Activated T-helper 9 cell treated with anti-CD3 and anti-CD28 coated beads, Interleukin-2, amount 50 U/mL, for 16 hours (primary cell): Measurements from ENCODE around the gene PCBP1.
"Not testable (repeated sequence)": the region's sequence is repeated elsewhere in the genome, so short reads cannot be mapped to it uniquely, and the experiment has no call there.

Experiments
- DNase-seq: peaks from one replicate; pipeline ENCODE4 v3.0.0-alpha.2; 2020; ENCODE audit warnings: low read depth

Gene PCBP1

DNA sequence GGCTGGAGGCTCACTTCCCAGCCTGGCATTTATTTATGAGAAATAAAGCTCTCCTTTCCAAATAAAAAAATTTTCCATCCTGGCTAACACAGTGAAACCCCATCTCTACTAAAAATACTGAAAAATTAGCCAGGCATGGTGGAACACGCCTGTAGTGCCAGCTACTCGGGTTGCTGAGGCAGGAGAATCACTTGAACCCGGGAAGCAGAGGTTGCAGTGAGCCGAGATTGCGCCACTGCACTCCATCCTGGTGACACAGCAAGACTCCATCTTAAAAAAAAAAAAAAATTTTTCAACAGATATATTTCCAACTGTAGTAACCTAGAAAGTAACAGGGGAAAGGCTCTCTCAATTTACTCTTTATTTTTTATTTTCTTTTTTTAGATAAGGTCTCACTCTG lies 6.1 kb upstream of the PCBP1 start:
- no peak for DNase-seq

GRCh38 chr2:70083344-70084156 lies 3.7 kb upstream of the PCBP1 start:
- DNase-seq: peak; percentile 39

GRCh38 chr2:70084973-70085710 lies 2.1 kb upstream of the PCBP1 start:
- peak; percentile 53 for DNase-seq

- DNase-seq: no peak
These were observed 1.5 kb upstream of the PCBP1 start for GRCh38 chr2:70085711-70086277.

- DNase-seq: peak; percentile 46
These were observed 919 bp upstream of the PCBP1 start for GRCh38 chr2:70086278-70086837.

GRCh38 chr2:70087702-70088597 lies 673 bp downstream of the PCBP1 start:
- DNase-seq: peak; percentile 37

DNA sequence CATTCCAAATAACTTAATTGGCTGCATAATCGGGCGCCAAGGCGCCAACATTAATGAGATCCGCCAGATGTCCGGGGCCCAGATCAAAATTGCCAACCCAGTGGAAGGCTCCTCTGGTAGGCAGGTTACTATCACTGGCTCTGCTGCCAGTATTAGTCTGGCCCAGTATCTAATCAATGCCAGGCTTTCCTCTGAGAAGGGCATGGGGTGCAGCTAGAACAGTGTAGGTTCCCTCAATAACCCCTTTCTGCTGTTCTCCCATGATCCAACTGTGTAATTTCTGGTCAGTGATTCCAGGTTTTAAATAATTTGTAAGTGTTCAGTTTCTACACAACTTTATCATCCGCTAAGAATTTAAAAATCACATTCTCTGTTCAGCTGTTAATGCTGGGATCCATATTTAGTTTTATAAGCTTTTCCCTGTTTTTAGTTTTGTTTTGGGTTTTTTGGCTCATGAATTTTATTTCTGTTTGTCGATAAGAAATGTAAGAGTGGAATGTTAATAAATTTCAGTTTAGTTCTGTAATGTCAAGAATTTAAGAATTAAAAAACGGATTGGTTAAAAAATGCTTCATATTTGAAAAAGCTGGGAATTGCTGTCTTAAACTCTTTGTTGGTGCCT lies 1.4 kb downstream of the PCBP1 start:
- DNase-seq: no peak

DNA sequence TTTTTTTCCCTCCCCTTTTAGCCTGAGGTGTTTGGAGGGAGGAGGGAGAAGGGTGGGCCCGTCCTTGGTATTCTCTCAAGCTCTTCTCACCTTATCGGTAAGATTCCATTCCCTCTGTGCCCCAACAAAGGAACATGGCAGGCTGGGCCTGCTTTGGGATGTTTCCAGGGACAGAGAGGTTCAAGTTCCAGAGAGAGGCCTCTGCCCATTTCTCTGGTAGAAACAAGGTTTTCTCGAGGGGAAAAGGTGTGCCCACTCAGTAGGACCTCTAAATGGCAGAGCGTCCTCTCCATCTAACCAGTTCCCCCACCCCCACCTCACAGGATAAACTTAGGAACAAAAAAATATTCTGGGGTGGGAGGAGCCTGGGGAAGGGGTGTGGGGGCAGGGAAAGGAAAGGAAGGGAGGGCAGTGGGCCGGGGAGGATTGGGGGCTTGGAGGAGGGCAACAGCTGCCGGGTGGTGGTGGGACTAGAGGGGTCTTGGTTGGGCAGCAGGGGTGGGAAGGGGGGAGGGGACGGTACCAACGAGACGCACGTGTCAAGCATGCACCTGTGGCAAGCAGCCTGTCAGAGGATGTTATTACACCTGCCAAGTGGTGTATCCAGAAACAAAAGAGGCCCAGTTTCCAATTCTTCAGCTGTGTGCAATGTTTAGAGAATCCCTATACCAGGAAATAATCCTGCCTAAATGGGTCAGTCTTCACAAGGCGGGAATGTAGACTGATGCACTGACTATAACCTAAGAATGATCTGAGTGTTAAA lies 2.1 kb downstream of the PCBP1 start:
- DNase-seq: no peak

- no peak for DNase-seq
These were observed 2.8 kb downstream of the PCBP1 start for GRCh38 chr2:70089983-70090525.

DNA sequence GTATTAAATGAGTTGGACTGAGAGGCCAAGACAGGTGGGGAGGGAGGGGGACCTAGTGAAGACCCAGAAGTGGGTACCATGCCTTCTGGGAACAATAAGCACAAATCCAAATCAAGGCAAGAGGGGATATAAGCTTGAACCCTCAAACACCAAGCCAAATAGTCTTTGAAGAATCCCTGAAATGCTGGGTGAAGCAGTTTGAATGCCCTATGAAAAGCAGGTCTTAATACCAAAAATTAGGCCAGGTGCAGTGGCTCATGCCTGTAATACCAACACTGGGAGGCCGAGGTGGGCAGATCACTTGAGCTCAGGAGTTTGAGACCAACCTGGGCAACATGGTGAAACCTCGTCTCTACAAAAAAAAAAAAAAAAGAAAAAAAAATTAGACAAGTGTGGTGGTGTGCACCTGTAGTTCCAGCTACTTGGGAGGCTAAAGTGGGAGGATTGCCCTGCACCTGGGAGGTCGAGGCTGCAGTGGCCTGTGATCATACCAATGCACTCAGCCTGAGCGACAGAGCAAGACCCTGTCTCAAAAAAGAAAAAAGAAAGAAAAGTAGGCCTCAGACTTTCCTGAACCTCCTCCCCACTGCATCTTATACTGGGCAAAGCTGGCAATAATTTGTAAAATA lies 3.5 kb downstream of the PCBP1 start:
- DNase-seq: no peak

DNA sequence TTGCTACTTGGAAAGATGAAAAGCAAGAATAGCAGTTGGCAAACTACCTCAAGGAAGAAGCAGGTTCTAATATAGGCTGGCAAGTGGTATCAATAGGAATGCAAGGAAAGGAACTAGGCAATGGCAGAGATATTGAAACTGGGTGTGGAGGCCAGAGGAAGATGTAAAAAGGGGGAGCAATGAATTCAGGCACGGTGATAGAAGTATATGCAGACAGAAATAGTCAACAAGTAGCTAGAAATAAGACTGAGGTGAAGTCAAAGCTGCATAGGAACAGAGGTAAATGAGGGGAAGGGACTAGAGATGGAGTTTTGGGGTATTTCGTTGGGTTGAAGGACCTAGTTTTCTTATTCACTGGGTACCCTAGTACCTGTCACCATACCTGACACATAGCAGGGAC lies 4.1 kb downstream of the PCBP1 start:
- no peak for DNase-seq

GRCh38 chr2:70091816-70092215 lies 4.5 kb downstream of the PCBP1 start:
- no peak for DNase-seq

- DNase-seq: not testable (repeated sequence)
These were observed 5.4 kb downstream of the PCBP1 start for GRCh38 chr2:70092576-70093243.

DNA sequence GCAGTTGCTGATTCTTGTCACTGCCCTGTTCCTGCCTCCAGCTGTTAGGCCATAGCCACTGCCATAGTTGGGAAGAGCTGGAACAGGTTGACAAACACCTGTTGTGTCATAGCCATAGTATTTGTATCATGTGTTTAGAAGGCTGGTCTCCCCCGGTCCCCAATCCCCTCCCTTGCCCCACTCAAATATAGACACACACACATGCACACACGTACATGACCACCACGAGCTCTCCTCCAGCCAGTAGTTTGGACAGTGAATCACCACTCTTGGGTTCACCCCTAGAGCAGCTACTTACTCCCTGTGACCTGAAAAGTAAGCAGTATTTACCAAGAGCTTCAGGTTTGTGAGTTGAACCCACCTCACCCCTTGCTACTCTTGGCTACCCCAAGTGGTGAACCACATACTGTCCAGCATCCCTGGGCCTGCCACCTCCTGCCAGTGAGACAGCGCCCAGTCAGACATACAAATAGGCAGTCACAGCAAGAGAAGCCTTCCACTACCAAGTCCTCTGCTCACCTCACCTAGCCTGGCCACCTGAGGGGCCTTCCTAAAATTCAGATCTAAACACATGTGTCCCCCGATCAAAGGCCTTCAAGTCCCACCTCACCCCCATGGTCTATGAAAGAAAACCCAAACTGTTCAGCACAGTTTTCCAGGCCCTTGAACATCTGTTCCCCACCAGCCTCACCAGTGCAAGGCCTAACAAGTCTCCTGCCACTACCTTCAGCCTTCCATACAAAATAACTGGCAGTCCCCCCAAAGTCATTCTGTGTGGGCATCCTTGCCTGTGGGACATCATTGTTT lies 7.1 kb downstream of the PCBP1 start:
- no peak for DNase-seq

DNA sequence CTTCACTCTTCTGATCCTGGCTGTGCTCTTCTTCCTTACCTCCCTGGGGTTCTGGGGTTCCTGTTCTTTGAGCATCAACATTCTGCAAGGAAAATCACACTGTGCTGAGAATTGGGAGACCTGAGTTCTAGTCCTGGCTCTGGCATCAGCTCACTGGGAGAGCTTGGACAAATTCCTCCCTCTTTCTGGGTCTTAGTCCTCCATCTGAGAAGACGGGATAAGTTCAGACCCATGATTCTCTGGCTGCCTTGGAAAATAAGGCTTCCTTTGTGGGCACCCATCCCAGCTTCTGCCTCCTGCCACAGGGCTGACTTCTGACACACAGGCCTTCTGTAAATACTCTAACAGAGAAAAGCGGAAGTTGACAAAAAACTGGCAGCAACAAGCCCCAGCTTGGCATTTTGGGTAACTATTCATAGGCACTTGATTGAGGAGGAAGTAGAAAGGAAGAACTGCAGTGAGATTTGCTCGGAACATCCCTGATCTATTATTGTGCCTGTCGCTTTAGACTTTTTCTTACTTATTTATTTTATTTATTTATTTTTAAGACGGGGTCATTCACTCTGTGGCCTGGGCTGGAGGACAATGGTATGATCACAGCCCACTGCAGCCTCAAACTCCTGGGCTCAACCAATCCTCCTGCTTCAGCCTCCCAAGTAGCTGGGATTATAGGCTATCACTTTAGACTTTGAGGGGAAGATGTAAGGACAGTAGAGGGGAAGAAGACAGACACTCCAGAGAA lies 7.9 kb downstream of the PCBP1 start:
- no peak for DNase-seq

GRCh38 chr2:70095720-70096670 lies 8.7 kb downstream of the PCBP1 start:
- no peak for DNase-seq
